H1 (cell line): Measurements from ENCODE around the gene GNG7. TPM values are rescaled to one million over a fixed set of nuclear protein-coding genes. Genes with fewer than 3 reads are reported as not detected.

Experiments used
- ATF2 ChIP-seq: IDR thresholded peaks from 2 replicates; pipeline ENCODE4 v1.6.1; 2012; ENCODE audit warnings: low read length, inconsistent platforms
- ATF3 ChIP-seq: IDR thresholded peaks from 2 replicates; pipeline ENCODE4 v1.6.1; 2011; ENCODE audit warnings: low read depth, mild to moderate bottlenecking, low read length; ENCODE audit not compliant: insufficient read depth
- JUND ChIP-seq: IDR thresholded peaks from 2 replicates; pipeline ENCODE4 v1.6.1; 2011; ENCODE audit warnings: mild to moderate bottlenecking, improper control_type of control experiment, low read length
- MAFK ChIP-seq: IDR thresholded peaks from 2 replicates; pipeline ENCODE4 v1.6.1; 2012; ENCODE audit warnings: low read depth, mild to moderate bottlenecking, improper control_type of control experiment, low read length
- POU5F1 ChIP-seq: IDR thresholded peaks from 2 replicates; pipeline ENCODE4 v1.6.1; 2011; ENCODE audit warnings: low read depth, mild to moderate bottlenecking, low read length, moderate library complexity
- RAD21 ChIP-seq, 2 experiments: IDR thresholded peaks in 1 of 2; conservative IDR thresholded peaks in 1 of 2; 2 replicates each; pipeline ENCODE4 v1.6.1; 2011; ENCODE audit warnings: low read depth in 2 of 2, low read length in 2 of 2, improper control_type of control experiment in 1 of 2, inconsistent platforms in 1 of 2, mild to moderate bottlenecking in 1 of 2, moderate library complexity in 1 of 2
- SP2 ChIP-seq: IDR thresholded peaks from 2 replicates; pipeline ENCODE4 v1.6.1; 2012; ENCODE audit warnings: mild to moderate bottlenecking, low read length, inconsistent platforms
- SRF ChIP-seq: IDR thresholded peaks from 2 replicates; pipeline ENCODE4 v1.6.1; 2011; ENCODE audit warnings: mild to moderate bottlenecking, low read depth, low read length, moderate library complexity
- TAF1 ChIP-seq: IDR thresholded peaks from 2 replicates; pipeline ENCODE4 v1.6.1; 2011; ENCODE audit warnings: mild to moderate bottlenecking, low read depth, low read length
- TEAD4 ChIP-seq: IDR thresholded peaks from 2 replicates; pipeline ENCODE4 v1.6.1; 2012; ENCODE audit warnings: low read depth, low read length, inconsistent platforms, mixed read lengths
- polyA plus RNA-seq, 7 experiments: library from polyadenylated mRNA; depleted of rRNA in 3 of 7; stranded (reverse) in 5 of 7; unstranded in 2 of 7; fragments of >200 nt in 5 of 7; fragments of 200-250 nt in 2 of 7; gene quantifications; 1 replicate in 5 of 7; 2 replicates in 1 of 7; 4 replicates in 1 of 7; pipeline versions ENCODE4 v1.2.1 to v1.2.3, GENCODE V29; 2011 to 2013; ENCODE audit warnings: missing spikeins in 2 of 7, mixed read lengths in 2 of 7
- total RNA-seq: library from RNA; stranded (reverse); fragmentation: NEBNext Ultra II Directional; extraction: Animal tissue kit (Norgen Biotek cat#: 25700); gene quantifications from 2 replicates; pipeline ENCODE4 v1.2.1, GENCODE V29; 2021
- TF ChIP-seq, protein P1 (sequence below): IDR thresholded peaks from 2 replicates; pipeline ENCODE4 v1.6.1; 2012; ENCODE audit warnings: inconsistent platforms

GNG7 gene
- total and polyA plus RNA-seq, 2 of the 8 experiments (the other 6 are each of a cell fraction or from before 2014, with no cell fraction given): 2.8 to 7.8 TPM

DNA sequence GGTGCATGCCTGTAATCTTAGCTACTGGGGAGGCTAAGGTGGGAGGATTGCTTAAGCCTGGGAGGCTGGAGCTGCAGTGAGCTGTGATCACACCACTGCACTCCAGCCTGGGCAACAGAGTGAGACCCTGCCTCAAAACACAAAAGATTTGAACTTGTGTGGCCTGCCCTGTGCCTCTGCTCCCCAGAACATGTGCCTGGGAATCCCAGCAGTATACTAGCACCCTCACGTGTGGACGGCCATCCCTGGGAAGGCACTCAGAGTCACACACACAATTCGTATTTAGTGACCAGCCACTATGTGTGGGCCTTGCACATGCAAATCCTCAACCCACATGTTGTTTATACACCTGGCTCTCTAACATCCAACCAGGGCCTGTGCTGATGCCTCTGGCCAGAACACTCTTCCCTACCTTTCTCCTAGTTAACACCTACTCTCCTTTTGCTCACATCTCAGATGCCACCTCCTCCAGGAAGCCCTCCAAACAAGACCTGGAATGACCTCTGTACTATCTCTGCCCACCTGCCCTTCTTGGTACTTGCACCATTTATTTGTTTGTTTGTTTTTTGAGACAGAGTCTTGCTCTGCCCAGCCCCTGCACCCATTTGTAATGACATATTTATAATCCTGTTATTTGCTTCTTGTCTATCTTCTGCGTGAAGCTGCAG is 218.9 kb downstream of the GNG7 start (continued):
- TF ChIP-seq ATF2 (no peak), TEAD4 (no peak), SRF (no peak), JUND (no peak), ATF3 (no peak), TAF1 (no peak), POU5F1 (no peak), RAD21 (IDR thresholded peaks at IDR 0.05 in 1 of 2, conservative IDR thresholded peaks at IDR 0.05 in 1 of 2; ENCODE audit: low read depth in 2 of 2, low read length in 2 of 2) (no peak), SP2 (no peak), MAFK (no peak)
- TF ChIP-seq, protein P1, sequence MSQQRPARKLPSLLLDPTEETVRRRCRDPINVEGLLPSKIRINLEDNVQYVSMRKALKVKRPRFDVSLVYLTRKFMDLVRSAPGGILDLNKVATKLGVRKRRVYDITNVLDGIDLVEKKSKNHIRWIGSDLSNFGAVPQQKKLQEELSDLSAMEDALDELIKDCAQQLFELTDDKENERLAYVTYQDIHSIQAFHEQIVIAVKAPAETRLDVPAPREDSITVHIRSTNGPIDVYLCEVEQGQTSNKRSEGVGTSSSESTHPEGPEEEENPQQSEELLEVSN: no peak
- TF ChIP-seq, all 59 proteins: peak for 0
